ENCODE data around the gene C13orf42. TPM values are rescaled to one million over a fixed set of nuclear protein-coding genes. Genes with fewer than 3 reads are reported as not detected.

The C13orf42 gene
- total and polyA plus RNA-seq, 2 donors (not counting 3 experiments of a cell fraction or from before 2014, with no cell fraction given) = not detected

DNA sequence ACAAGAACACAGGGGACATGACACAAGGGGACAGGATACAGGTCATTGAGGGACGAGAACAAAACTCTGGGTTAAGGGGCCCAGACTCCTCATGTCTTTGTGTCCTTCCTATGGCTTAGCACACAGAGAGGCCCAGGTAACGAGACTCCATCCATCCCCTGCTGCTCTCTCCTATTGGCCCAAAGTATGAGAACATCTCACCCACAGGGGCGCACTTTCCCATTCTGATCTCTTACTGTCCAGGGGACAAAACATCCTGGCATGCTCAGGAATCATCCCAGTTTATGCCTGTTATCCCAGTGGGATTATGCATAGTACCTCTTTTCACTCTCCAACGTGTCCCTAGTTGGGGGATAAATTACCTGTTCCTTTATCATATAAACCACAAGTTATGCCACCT lies 19.2 kb downstream of the C13orf42 start:
- TF ChIP-seq POLR2AphosphoS5 (IDR thresholded peaks at IDR 0.05; ENCODE audit: insufficient read depth, low read depth, low read length) (no peak), JUN (IDR thresholded peaks at IDR 0.05; ENCODE audit: borderline replicate concordance, insufficient read depth, insufficient read length, low read depth) (no peak), EZH2 (IDR thresholded peaks at IDR 0.05; ENCODE audit: borderline replicate concordance, low read depth, low read length, severe bottlenecking) (no peak), MYC (IDR thresholded peaks at IDR 0.05; ENCODE audit: low read depth, low read length) (no peak), GATA2 (IDR thresholded peaks at IDR 0.05; ENCODE audit: insufficient read depth, insufficient read length, low read depth, low read length) (no peak), POLR2A (IDR thresholded peaks at IDR 0.05; ENCODE audit: low read depth, low read length) (no peak), FOS (IDR thresholded peaks at IDR 0.05; ENCODE audit: borderline replicate concordance, insufficient read depth, low read length) (no peak)
- TF ChIP-seq, protein P1, sequence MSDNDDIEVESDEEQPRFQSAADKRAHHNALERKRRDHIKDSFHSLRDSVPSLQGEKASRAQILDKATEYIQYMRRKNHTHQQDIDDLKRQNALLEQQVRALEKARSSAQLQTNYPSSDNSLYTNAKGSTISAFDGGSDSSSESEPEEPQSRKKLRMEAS (IDR thresholded peaks at IDR 0.05; ENCODE audit: insufficient read depth, insufficient read length) = no peak
- TF ChIP-seq, protein P2, sequence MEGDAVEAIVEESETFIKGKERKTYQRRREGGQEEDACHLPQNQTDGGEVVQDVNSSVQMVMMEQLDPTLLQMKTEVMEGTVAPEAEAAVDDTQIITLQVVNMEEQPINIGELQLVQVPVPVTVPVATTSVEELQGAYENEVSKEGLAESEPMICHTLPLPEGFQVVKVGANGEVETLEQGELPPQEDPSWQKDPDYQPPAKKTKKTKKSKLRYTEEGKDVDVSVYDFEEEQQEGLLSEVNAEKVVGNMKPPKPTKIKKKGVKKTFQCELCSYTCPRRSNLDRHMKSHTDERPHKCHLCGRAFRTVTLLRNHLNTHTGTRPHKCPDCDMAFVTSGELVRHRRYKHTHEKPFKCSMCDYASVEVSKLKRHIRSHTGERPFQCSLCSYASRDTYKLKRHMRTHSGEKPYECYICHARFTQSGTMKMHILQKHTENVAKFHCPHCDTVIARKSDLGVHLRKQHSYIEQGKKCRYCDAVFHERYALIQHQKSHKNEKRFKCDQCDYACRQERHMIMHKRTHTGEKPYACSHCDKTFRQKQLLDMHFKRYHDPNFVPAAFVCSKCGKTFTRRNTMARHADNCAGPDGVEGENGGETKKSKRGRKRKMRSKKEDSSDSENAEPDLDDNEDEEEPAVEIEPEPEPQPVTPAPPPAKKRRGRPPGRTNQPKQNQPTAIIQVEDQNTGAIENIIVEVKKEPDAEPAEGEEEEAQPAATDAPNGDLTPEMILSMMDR (IDR thresholded peaks at IDR 0.05; ENCODE audit: extremely low read depth in 1 of 2, insufficient read depth in 1 of 2, low read depth in 1 of 2, low read length in 2 of 2) = no peak
- FAIRE-seq (no peak), DNase-seq (ENCODE audit: low read depth, low spot score) (no peak)
- Histone ChIP-seq H3K4me1 (ENCODE audit: control insufficient read depth, extremely low read depth, insufficient read depth, low read length) (no peaks in the 10 kb centered on the region), H3K79me2 (ENCODE audit: control insufficient read depth, insufficient read depth, low read length) (no peaks in the 10 kb centered on the region), H3K27me3 (ENCODE audit: control insufficient read depth in 2 of 2, insufficient read depth in 2 of 2, low read length in 2 of 2) (peaks cover 9% of the 10 kb centered on the region in 2 experiments), H3K27ac (ENCODE audit: insufficient read depth, low read depth, low read length) (no peak overlapping the region), H3K9me1 (replicated peaks; ENCODE audit: control insufficient read depth, extremely low read depth, insufficient read depth, low read length) (no peaks in the 10 kb centered on the region), H3K4me3 (replicated peaks in 1 of 3; ENCODE audit: insufficient read depth in 1 of 3, low read depth in 1 of 3, low read length in 3 of 3) (no peak overlapping the region), H2AFZ (ENCODE audit: low read depth, low read length) (no peak overlapping the region), H3K9me3 (replicated peaks; ENCODE audit: control insufficient read depth, insufficient read depth, low read length) (no peaks in the 10 kb centered on the region), H4K20me1 (replicated peaks; ENCODE audit: control insufficient read depth, extremely low read depth, insufficient read depth, low read length) (no peaks in the 10 kb centered on the region), H3K36me3 (ENCODE audit: control insufficient read depth in 2 of 2, extremely low read depth in 1 of 2, insufficient read depth in 2 of 2, low read length in 2 of 2) (no peaks in the 10 kb centered on the region), H3K4me2 (ENCODE audit: insufficient read depth, low read length) (no peak overlapping the region), H3K9ac (replicated peaks; ENCODE audit: extremely low read depth, insufficient read depth, low read length) (no peak overlapping the region)
- ChIA-PET POLR2A (no interaction called here), CTCF (interaction anchor here (0.6 kb wide), 1 partner anchor 62 kb away, joined by 3 read pairs; no protein-coding TSS in a partner anchor)
- intact Hi-C loops (cut with micrococcal nuclease) = no loop called here
- no TSS peak for BruUV-seq (replicated peaks)
- dilution Hi-C loops (cut with MboI; ENCODE audit: extremely low pct_ligation_motif_present, low sequenced_read_pairs) = no loop called here
